Small intestine (tissue), 7 donors: Measurements from ENCODE around the gene MYBL2. TPM values are rescaled to one million over a fixed set of nuclear protein-coding genes. Genes with fewer than 3 reads are reported as not detected.

ENCODE experiments used
- DNase-seq, 2 donors: peaks; one replicate each; pipeline versions ENCODE4 v3.0.0 to v3.0.0-alpha.2; 2013
- FAIRE-seq: peaks from 2 replicates; lab custom pipeline; 2012; peaks lifted over from hg19 to GRCh38; lab: Jason Lieb, UNC
- H3K27ac ChIP-seq, 3 donors: one replicate each; pipeline ENCODE4 v1.5.1; 2013; ENCODE audit warnings: low read length in 2 of 3, mild to moderate bottlenecking in 2 of 3, control low read depth in 1 of 3, inconsistent platforms in 1 of 3, low read depth in 1 of 3, moderate library complexity in 1 of 3
- H3K27me3 ChIP-seq, 3 donors: one replicate each; pipeline ENCODE4 v1.6.1; 2013; ENCODE audit warnings: low read length in 3 of 3, inconsistent platforms in 1 of 3; ENCODE audit not compliant: control insufficient read depth in 3 of 3, insufficient read depth in 3 of 3
- H3K36me3 ChIP-seq, 3 donors: one replicate each; pipeline ENCODE4 v1.6.1; 2013; ENCODE audit warnings: low read length in 3 of 3, inconsistent platforms in 1 of 3, low read depth in 1 of 3, mild to moderate bottlenecking in 1 of 3, moderate library complexity in 1 of 3; ENCODE audit not compliant: control insufficient read depth in 3 of 3, insufficient read depth in 2 of 3
- H3K4me1 ChIP-seq, 3 donors: one replicate each; pipeline ENCODE4 v1.6.1; 2013; ENCODE audit warnings: low read length in 2 of 3, inconsistent platforms in 1 of 3, low read depth in 1 of 3, mild to moderate bottlenecking in 1 of 3, moderate library complexity in 1 of 3; ENCODE audit not compliant: control insufficient read depth in 3 of 3, insufficient read depth in 2 of 3
- H3K4me3 ChIP-seq, 3 donors: one replicate each; pipeline ENCODE4 v1.5.1; 2013; ENCODE audit warnings: low read length in 3 of 3, control low read depth in 1 of 3, inconsistent platforms in 1 of 3, low read depth in 1 of 3, mild to moderate bottlenecking in 1 of 3, moderate library complexity in 1 of 3
- H3K9me3 ChIP-seq, 2 donors: one replicate each; pipeline ENCODE4 v1.6.1; 2013; ENCODE audit warnings: low read depth in 1 of 2, low read length in 1 of 2; ENCODE audit not compliant: control insufficient read depth in 2 of 2, insufficient read depth in 1 of 2
- WGBS, 3 donors: extraction: QIAGEN DNeasy Blood & Tissue Kit; methylation state at CpG; one replicate each; pipeline ENCODE4 v1.1.7; 2013; 5-methylcytosine and 5-hydroxymethylcytosine counted together
- polyA plus RNA-seq, 4 donors: library from polyadenylated mRNA; stranded (reverse) in 3 of 4; unstranded in 1 of 4; fragments of 200-250 nt in 3 of 4; fragments of 120-200 nt in 1 of 4; gene quantifications; one replicate each; pipeline versions ENCODE4 v1.2.1 to v1.2.3, GENCODE V29; 2013
- donor health status: healthy with polysubstance abuse.
- donor health status: control.
- donor health status: control.
- donor health status: Bipolar disorder and iron deficiency.
- donor health status: healthy.

MYBL2 gene
- polyA plus RNA-seq, 4 donors: 1.9 to 36.9 (median 7.4) TPM

- WGBS, 3 donors: 87 to 92% (median 88%) methylated on average over 9 of the region's 9 CpGs
- DNase-seq (no peak), FAIRE-seq (no peak)
- no peaks in the 10 kb centered on the region for H3K4me1 ChIP-seq
- H3K27ac ChIP-seq: no peak overlapping the region
- H3K9me3 ChIP-seq: no peaks in the 10 kb centered on the region
- H3K4me3 ChIP-seq: no peak overlapping the region
- H3K27me3 ChIP-seq: no peaks in the 10 kb centered on the region
- H3K36me3 ChIP-seq: no peaks in the 10 kb centered on the region
Measured at GRCh38 chr20:43690943-43691598, 24.2 kb downstream of the MYBL2 start.

GRCh38 chr20:43691928-43692524, 25.1 kb downstream of the MYBL2 start:
- 65 to 80% (median 69%) methylated on average over 5 of the region's 5 CpGs for WGBS, 3 donors
- FAIRE-seq (no peak), DNase-seq (peak; percentile 69 to 72)
- Histone ChIP-seq H3K27me3 (no peaks in the 10 kb centered on the region), H3K36me3 (no peaks in the 10 kb centered on the region), H3K27ac (no peak overlapping the region), H3K4me1 (no peaks in the 10 kb centered on the region), H3K4me3 (no peak overlapping the region), H3K9me3 (no peaks in the 10 kb centered on the region)

GRCh38 chr20:43694763-43695162, 27.8 kb downstream of the MYBL2 start:
- H3K4me3 ChIP-seq: no peak overlapping the region
- FAIRE-seq: no peak
- no peak for DNase-seq
- 92 to 99% (median 98%) methylated on average over 3 of the region's 3 CpGs for WGBS, 3 donors
- no peaks in the 10 kb centered on the region for H3K27me3 ChIP-seq
- no peaks in the 10 kb centered on the region for H3K36me3 ChIP-seq
- H3K9me3 ChIP-seq: no peaks in the 10 kb centered on the region
- no peaks in the 10 kb centered on the region for H3K4me1 ChIP-seq
- H3K27ac ChIP-seq: no peak overlapping the region

GRCh38 chr20:43695571-43695970, 28.7 kb downstream of the MYBL2 start:
- H3K9me3 ChIP-seq: no peaks in the 10 kb centered on the region
- no peaks in the 10 kb centered on the region for H3K4me1 ChIP-seq
- no peak for FAIRE-seq
- DNase-seq: no peak
- 86 to 93% (median 88%) methylated on average over 8 of the region's 8 CpGs for WGBS, 3 donors
- H3K36me3 ChIP-seq: peaks cover 0 to 5% (median 0%) of the 10 kb centered on the region in 3 donors
- H3K27me3 ChIP-seq: no peaks in the 10 kb centered on the region
- no peak overlapping the region for H3K4me3 ChIP-seq
- no peak overlapping the region for H3K27ac ChIP-seq

- Histone ChIP-seq H3K27ac (no peak overlapping the region), H3K9me3 (no peaks in the 10 kb centered on the region), H3K4me3 (no peak overlapping the region), H3K27me3 (no peaks in the 10 kb centered on the region), H3K36me3 (peaks cover 0 to 15% (median 0%) of the 10 kb centered on the region in 3 donors), H3K4me1 (no peaks in the 10 kb centered on the region)
- WGBS, 3 donors: 85 to 90% (median 89%) methylated on average over 8 of the region's 8 CpGs
- DNase-seq (no peak), FAIRE-seq (no peak)
Measured at GRCh38 chr20:43699941-43700565, 33.1 kb downstream of the MYBL2 start.

GRCh38 chr20:43700627-43701026, 33.7 kb downstream of the MYBL2 start:
- 98 to 99% (median 98%) methylated on average over 8 of the region's 8 CpGs for WGBS, 3 donors
- Histone ChIP-seq H3K27ac (no peak overlapping the region), H3K36me3 (peaks cover 0 to 17% (median 0%) of the 10 kb centered on the region in 3 donors), H3K9me3 (no peaks in the 10 kb centered on the region), H3K4me1 (no peaks in the 10 kb centered on the region), H3K27me3 (no peaks in the 10 kb centered on the region), H3K4me3 (no peak overlapping the region)
- DNase-seq (no peak), FAIRE-seq (no peak)

GRCh38 chr20:43702502-43702901, 35.6 kb downstream of the MYBL2 start:
- FAIRE-seq: no peak
- DNase-seq: no peak

GRCh38 chr20:43710370-43711044, 43.6 kb downstream of the MYBL2 start:
- FAIRE-seq (no peak), DNase-seq (no peak)
- Histone ChIP-seq H3K4me1 (no peaks in the 10 kb centered on the region), H3K4me3 (no peak overlapping the region), H3K27me3 (no peaks in the 10 kb centered on the region), H3K9me3 (no peaks in the 10 kb centered on the region), H3K27ac (peak overlapping the region in 1 of 3 donors; percentile 44), H3K36me3 (peaks cover 0 to 19% (median 0%) of the 10 kb centered on the region in 3 donors)
- WGBS, 3 donors: 89 to 93% (median 92%) methylated on average over 9 of the region's 9 CpGs

More at GRCh38 chr20:43702502-43702901, 35.6 kb downstream of the MYBL2 start:
- peaks cover 0 to 19% (median 0%) of the 10 kb centered on the region in 3 donors for H3K36me3 ChIP-seq
- no peak overlapping the region for H3K27ac ChIP-seq
- no peaks in the 10 kb centered on the region for H3K9me3 ChIP-seq
- WGBS, 3 donors: 96 to 97% (median 97%) methylated on average over 14 of the region's 14 CpGs
- H3K4me3 ChIP-seq: no peak overlapping the region
- H3K27me3 ChIP-seq: no peaks in the 10 kb centered on the region
- H3K4me1 ChIP-seq: no peaks in the 10 kb centered on the region
